HepG2 (cell line): Measurements from ENCODE around the gene ANLN. TPM values are rescaled to one million over a fixed set of nuclear protein-coding genes. Genes with fewer than 3 reads are reported as not detected.

Experiments used
- ATAC-seq: fragments of 200-7000 bp; cut with Tn5 transposase; 3 replicates; pipeline ENCODE4 v1.9.1; 2020; ENCODE audit warnings: mild to moderate bottlenecking, moderate library complexity
- BruUV-seq: library from RNA; stranded (reverse); fragments of 400-500 nt; replicated peaks from 2 replicates; lab custom pipeline; 2021; lab: Mats Ljungman, UMichigan
- CTCF ChIA-PET: fragments of 300-600 bp; formaldehyde crosslinking; extraction: SDS; loops from one replicate; lab custom pipeline; 2021; ENCODE audit warnings: low total read pairs, inconsistent platforms, low intra/inter-chr PET ratio; lab: Yijun Ruan, JAX
- POLR2A ChIA-PET: fragments of 350-600 bp; sonication (Branson Sonifier 250); formaldehyde crosslinking; loops from one replicate; lab custom pipeline; 2020; ENCODE audit warnings: antibody characterized with exemption, inconsistent platforms; lab: Yijun Ruan, JAX
- DNase-seq: peaks from one replicate; pipeline ENCODE4 v3.0.0-alpha.2; 2015; ENCODE audit warnings: low spot score
- FAIRE-seq: peaks from 3 replicates; lab custom pipeline; 2011; peaks lifted over from hg19 to GRCh38; lab: Jason Lieb, UNC
- H2AFZ ChIP-seq: one replicate; pipeline ENCODE4 v1.6.1; 2011; ENCODE audit warnings: low read length, inconsistent platforms
- H3K27ac ChIP-seq: fragments of 300-600 bp; 3 replicates; pipeline ENCODE4 v1.8.0; 2011; ENCODE audit warnings: mixed run types, mild to moderate bottlenecking, mixed read lengths, low read length, inconsistent platforms; ENCODE audit not compliant: insufficient read depth; ENCODE audit errors: extremely low read length
- H3K27me3 ChIP-seq, 2 experiments: fragments of 200-600 bp in 1 of 2; 2 replicates in 1 of 2; 3 replicates in 1 of 2; pipeline versions ENCODE4 v1.6.0 to v1.8.0; 2011; ENCODE audit warnings: low read length in 2 of 2, mild to moderate bottlenecking in 2 of 2, moderate library complexity in 2 of 2, inconsistent platforms in 1 of 2; ENCODE audit not compliant: insufficient read depth in 2 of 2, control insufficient read depth in 1 of 2
- H3K36me3 ChIP-seq, 2 experiments: fragments of 200-600 bp in 1 of 2; replicated peaks in 1 of 2; 2 replicates in 1 of 2; 3 replicates in 1 of 2; pipeline versions ENCODE4 v1.5.1 to v1.8.0; 2011; ENCODE audit warnings: low read length in 2 of 2, inconsistent platforms in 1 of 2; ENCODE audit not compliant: insufficient read depth in 2 of 2, control insufficient read depth in 1 of 2
- H3K4me1 ChIP-seq: 2 replicates; pipeline ENCODE4 v1.5.1; 2012; ENCODE audit warnings: low read length, inconsistent platforms; ENCODE audit not compliant: insufficient read depth
- H3K4me2 ChIP-seq: 2 replicates; pipeline ENCODE4 v1.6.0; 2011; ENCODE audit warnings: low read depth, low read length, inconsistent platforms
- H3K4me3 ChIP-seq, 3 experiments: fragments of 200-600 bp in 1 of 3; sonication (generic), shearing (Covaris generic) in 1 of 3; replicated peaks in 1 of 3; 2 replicates each; pipeline ENCODE4 v1.5.1; 2011 to 2016; ENCODE audit warnings: low read length in 3 of 3, inconsistent platforms in 2 of 3, low read depth in 2 of 3, mild to moderate bottlenecking in 2 of 3, control low read depth in 1 of 3, mixed read lengths in 1 of 3; ENCODE audit not compliant: insufficient read depth in 1 of 3
- H3K79me2 ChIP-seq: one replicate; pipeline ENCODE4 v1.6.1; 2011; ENCODE audit warnings: low read length, inconsistent platforms; ENCODE audit not compliant: insufficient read depth
- H3K9ac ChIP-seq: 2 replicates; pipeline ENCODE4 v1.6.0; 2011; ENCODE audit warnings: mild to moderate bottlenecking, low read depth, low read length, inconsistent platforms; ENCODE audit not compliant: insufficient read depth
- H3K9me3 ChIP-seq: 2 replicates; pipeline ENCODE4 v1.5.1; 2012; ENCODE audit warnings: mild to moderate bottlenecking, low read length
- H4K20me1 ChIP-seq: 2 replicates; pipeline ENCODE4 v1.6.0; 2011; ENCODE audit warnings: inconsistent platforms, mild to moderate bottlenecking, low read length, moderate library complexity; ENCODE audit not compliant: insufficient read depth
- BRF2 ChIP-seq: sonication (generic); formaldehyde crosslinking; IDR thresholded peaks from 2 replicates; pipeline ENCODE4 v1.8.1; 2022; ENCODE audit warnings: mild to moderate bottlenecking, missing genetic modification reagents
- DDIT3 ChIP-seq: sonication (generic); formaldehyde crosslinking; IDR thresholded peaks from 2 replicates; pipeline ENCODE4 v1.4.0; 2020; ENCODE audit warnings: mild to moderate bottlenecking, missing genetic modification reagents
- ESRRA ChIP-seq: sonication (generic); formaldehyde crosslinking; IDR thresholded peaks from 2 replicates; pipeline ENCODE4 v1.5.1; 2020; ENCODE audit warnings: mild to moderate bottlenecking, low read depth, missing genetic modification reagents
- FOXA3 ChIP-seq: IDR thresholded peaks from 2 replicates; pipeline ENCODE4 v1.6.1; 2016; ENCODE audit warnings: missing genetic modification reagents, missing compliant biosample characterization
- HHEX ChIP-seq: IDR thresholded peaks from 2 replicates; pipeline ENCODE4 v1.6.1; 2016; ENCODE audit warnings: control low read depth
- ISL2 ChIP-seq: sonication (generic); formaldehyde crosslinking; IDR thresholded peaks from 2 replicates; pipeline ENCODE4 v1.5.0; 2020; ENCODE audit warnings: missing genetic modification reagents
- MYNN ChIP-seq: sonication (generic); formaldehyde crosslinking; IDR thresholded peaks from 2 replicates; pipeline ENCODE4 v1.4.0; 2020; ENCODE audit warnings: mild to moderate bottlenecking, low read depth, missing genetic modification reagents
- REL ChIP-seq: sonication (generic); formaldehyde crosslinking; conservative IDR thresholded peaks from 2 replicates; pipeline ENCODE4 v1.8.0; 2022; ENCODE audit warnings: mild to moderate bottlenecking, missing genetic modification reagents, moderate library complexity
- RFXANK ChIP-seq: IDR thresholded peaks from 2 replicates; pipeline ENCODE4 v1.6.1; 2016
- RNF2 ChIP-seq: fragments of 450-650 bp; conservative IDR thresholded peaks from 2 replicates; pipeline ENCODE4 v1.6.1; 2016; ENCODE audit warnings: low read depth
- WIZ ChIP-seq: sonication (generic); formaldehyde crosslinking; IDR thresholded peaks from 2 replicates; pipeline ENCODE4 v1.5.1; 2020; ENCODE audit warnings: mild to moderate bottlenecking, missing genetic modification reagents
- ZNF124 ChIP-seq: sonication (generic); formaldehyde crosslinking; IDR thresholded peaks from 2 replicates; pipeline ENCODE4 v1.4.0; 2020; ENCODE audit warnings: missing genetic modification reagents
- ZNF230 ChIP-seq: sonication (generic); formaldehyde crosslinking; IDR thresholded peaks from 2 replicates; pipeline ENCODE4 v1.4.0; 2020; ENCODE audit warnings: mild to moderate bottlenecking, missing genetic modification reagents
- ZNF547 ChIP-seq: sonication (generic); formaldehyde crosslinking; IDR thresholded peaks from 2 replicates; pipeline ENCODE4 v1.5.1; 2020; ENCODE audit warnings: mild to moderate bottlenecking, missing genetic modification reagents
- ZNF557 ChIP-seq: sonication (generic); formaldehyde crosslinking; IDR thresholded peaks from 2 replicates; pipeline ENCODE4 v1.4.0; 2020; ENCODE audit warnings: missing genetic modification reagents
- WGBS: methylation state at CpG from one replicate; pipeline ENCODE4 v1.1.6; 2017; ENCODE audit warnings: low lambda C conversion rate; 5-methylcytosine and 5-hydroxymethylcytosine counted together
- in situ Hi-C: cut with HindIII; loops from 2 replicates; pipeline ENCODE4 v1.10.0; 2017; ENCODE audit warnings: low pct_unique_long_range_greater_than_20kb; ENCODE audit not compliant: extremely low pct_ligation_motif_present
- intact Hi-C: fragments of 100-400 bp; cut with micrococcal nuclease; formaldehyde crosslinking; loops from one replicate; pipeline ENCODE4 v1.10.0; 2022; ENCODE audit not compliant: unreplicated experiment
- polyA plus RNA-seq, 8 experiments: library from polyadenylated mRNA; depleted of rRNA in 3 of 8; stranded (reverse) in 7 of 8; unstranded in 1 of 8; fragments of >200 nt; fragmentation: Illumina TruSeq in 4 of 8; extraction: Trizol in 4 of 8; gene quantifications; 2 replicates each; pipeline versions ENCODE4 v1.2.1 to v1.2.3, GENCODE V29; 2011 to 2016; ENCODE audit warnings: low read depth in 4 of 8, missing spikeins in 1 of 8, mixed read lengths in 1 of 8; ENCODE audit not compliant: insufficient read depth in 1 of 8
- total RNA-seq, 5 experiments: library from RNA; depleted of rRNA; stranded (reverse); fragments of >200 nt; fragmentation: Illumina TruSeq; extraction: Trizol; gene quantifications; 2 replicates each; pipeline ENCODE4 v1.2.3, GENCODE V29; 2016; ENCODE audit warnings: low read depth in 1 of 5

ANLN gene
- total and polyA plus RNA-seq, 2 of the 13 experiments (the other 11 are each of a cell fraction or from before 2014, with no cell fraction given): 20.0 to 72.0 TPM

GRCh38 chr7:36403452-36403851 is 13.8 kb downstream of the ANLN start:
- 100% methylated on average over 7 of the region's 7 CpGs for WGBS
- TF ChIP-seq ZNF124 (CRISPR knock-in tag): no peak
- no peak for TF ChIP-seq REL (CRISPR knock-in tag)
- TF ChIP-seq BRF2 (CRISPR knock-in tag): no peak
- no peak for TF ChIP-seq ZNF557 (CRISPR knock-in tag)
- TF ChIP-seq HHEX (CRISPR knock-in tag): no peak
- TF ChIP-seq ESRRA (CRISPR knock-in tag): no peak
- TF ChIP-seq RFXANK (CRISPR knock-in tag): no peak
- no peak for TF ChIP-seq RNF2
- BruUV-seq: no TSS peak
- ChIA-PET POLR2A (no interaction called here), CTCF (no interaction called here)
- peaks cover 2% of the 10 kb centered on the region for H3K79me2 ChIP-seq
- H2AFZ ChIP-seq: no peak overlapping the region
- H3K4me2 ChIP-seq: no peak overlapping the region
- H3K4me3 ChIP-seq: no peak overlapping the region
- peaks cover 8 to 74% of the 10 kb centered on the region in 2 experiments for H3K36me3 ChIP-seq
- ATAC-seq: no peak
- no peaks in the 10 kb centered on the region for H3K9me3 ChIP-seq
- H3K9ac ChIP-seq: no peak overlapping the region
- no peaks in the 10 kb centered on the region for H3K4me1 ChIP-seq
- H3K27ac ChIP-seq: no peak overlapping the region
- intact Hi-C loops: no loop called here
- no peaks in the 10 kb centered on the region for H3K27me3 ChIP-seq
- in situ Hi-C loops: no loop called here
- no peaks in the 10 kb centered on the region for H4K20me1 ChIP-seq
- no peak for DNase-seq
- FAIRE-seq: no peak

- Histone ChIP-seq H3K4me1 (no peaks in the 10 kb centered on the region), H3K4me3 (no peak overlapping the region), H3K27ac (no peak overlapping the region), H2AFZ (no peak overlapping the region), H3K79me2 (no peaks in the 10 kb centered on the region), H3K27me3 (no peaks in the 10 kb centered on the region), H3K9me3 (no peaks in the 10 kb centered on the region), H3K9ac (no peak overlapping the region), H4K20me1 (no peaks in the 10 kb centered on the region)
- intact Hi-C loops (no loop called here), in situ Hi-C loops (no loop called here)
- BruUV-seq: no TSS peak
- no peak for FAIRE-seq
- POLR2A ChIA-PET: no interaction called here
- no peak for ATAC-seq
- no peak for DNase-seq
- 97% methylated on average over 7 of the region's 7 CpGs for WGBS
- TF ChIP-seq ISL2: no peak
- TF ChIP-seq ZNF230 (CRISPR knock-in tag): no peak
- TF ChIP-seq ZNF547 (CRISPR knock-in tag): no peak
- TF ChIP-seq MYNN (CRISPR knock-in tag): no peak
- TF ChIP-seq FOXA3 (CRISPR knock-in tag): no peak
- no peak for TF ChIP-seq DDIT3
- TF ChIP-seq WIZ (CRISPR knock-in tag): no peak
- TF ChIP-seq, all 625 proteins: peak for 0
- H3K4me2 ChIP-seq: no peak overlapping the region
- H3K36me3 ChIP-seq: peaks cover 9 to 76% of the 10 kb centered on the region in 2 experiments
- CTCF ChIA-PET: no interaction called here
These were observed 15.2 kb downstream of the ANLN start for GRCh38 chr7:36404639-36405408.
